Measurements from ENCODE around the gene CAMKMT.

Gene CAMKMT

GRCh38 chr2:44612276-44612675 is 250.5 kb downstream of the CAMKMT start:
- DNase-seq = no peak

GRCh38 chr2:44614940-44615339 is 253.2 kb downstream of the CAMKMT start:
- DNase-seq = no peak

GRCh38 chr2:44615950-44616518 is 254.3 kb downstream of the CAMKMT start:
- DNase-seq = no peak

- no peak for DNase-seq
Observed at GRCh38 chr2:44616667-44617155, 255.0 kb downstream of the CAMKMT start.

- no peak for DNase-seq
Observed at GRCh38 chr2:44618251-44619023, 256.7 kb downstream of the CAMKMT start.

- no peak for DNase-seq
Observed at GRCh38 chr2:44620189-44620990, 258.6 kb downstream of the CAMKMT start.

- no peak for DNase-seq
Observed at GRCh38 chr2:44623622-44624351, 262.0 kb downstream of the CAMKMT start.

- no peak for DNase-seq
Observed at GRCh38 chr2:44628297-44628696, 266.6 kb downstream of the CAMKMT start.

- DNase-seq = no peak
Observed at GRCh38 chr2:44632931-44633689, 271.4 kb downstream of the CAMKMT start.

- no peak for DNase-seq
Observed at GRCh38 chr2:44635725-44636124, 274.0 kb downstream of the CAMKMT start.

GRCh38 chr2:44638649-44639048 is 276.9 kb downstream of the CAMKMT start:
- no peak for DNase-seq

GRCh38 chr2:44639399-44639798 is 277.7 kb downstream of the CAMKMT start:
- no peak for DNase-seq

GRCh38 chr2:44642123-44642857 is 280.5 kb downstream of the CAMKMT start:
- no peak for DNase-seq

- DNase-seq = no peak
Observed at GRCh38 chr2:44645937-44646336, 284.2 kb downstream of the CAMKMT start.

- DNase-seq = no peak
Observed at GRCh38 chr2:44649381-44649780, 287.6 kb downstream of the CAMKMT start.

- no peak for DNase-seq
Observed at GRCh38 chr2:44650796-44651195, 289.0 kb downstream of the CAMKMT start.

- no peak for DNase-seq
Observed at GRCh38 chr2:44651974-44652373, 290.2 kb downstream of the CAMKMT start.

GRCh38 chr2:44652701-44653100 is 291.0 kb downstream of the CAMKMT start:
- no peak for DNase-seq

GRCh38 chr2:44655401-44655864 is 293.7 kb downstream of the CAMKMT start:
- no peak for DNase-seq

- no peak for DNase-seq
Observed at GRCh38 chr2:44656460-44656859, 294.7 kb downstream of the CAMKMT start.

- DNase-seq = no peak
Observed at GRCh38 chr2:44663471-44664073, 301.8 kb downstream of the CAMKMT start.
